ACHN (cell line): Measurements from ENCODE around the gene GH2.
A peak's percentile ranks its signal among the peaks of the same experiment; 100 is the strongest.
"Not testable (repeated sequence)": the region's sequence is repeated elsewhere in the genome, so short reads cannot be mapped to it uniquely, and the experiment has no call there.

Experiments
- DNase-seq: peaks from one replicate; pipeline ENCODE4 v3.0.0-alpha.2; 2015
- in situ Hi-C: cut with HindIII; loops from 2 replicates; pipeline ENCODE4 v1.10.0; 2017; ENCODE audit warnings: low sequenced_read_pairs, low pct_ligation_motif_present, low pct_unique_long_range_greater_than_20kb

The GH2 gene

GRCh38 chr17:63915753-63916152 lies 34.0 kb upstream of the GH2 start:
- in situ Hi-C loops, DNase-seq: not testable (repeated sequence)

GRCh38 chr17:63914471-63914870 lies 32.7 kb upstream of the GH2 start:
- in situ Hi-C loops, result no loop called here
- no peak for DNase-seq

GRCh38 chr17:63911657-63912100 lies 29.9 kb upstream of the GH2 start:
- in situ Hi-C loops, result no loop called here

GRCh38 chr17:63911041-63911635 lies 29.4 kb upstream of the GH2 start, which contains the start of gene CSHL1:
TSS of gene CSHL1 (minus strand) at chr17:63911258. CDS start at chr17:63911196, 62 bp downstream.
- in situ Hi-C loops, result no loop called here
- DNase-seq, result no peak

More at GRCh38 chr17:63911657-63912100, 29.9 kb upstream of the GH2 start:
- DNase-seq, result peak; percentile 40

GRCh38 chr17:63910096-63910495 lies 28.4 kb upstream of the GH2 start:
- no peak for DNase-seq
- in situ Hi-C loops, result no loop called here

- DNase-seq, in situ Hi-C loops: not testable (repeated sequence)
Measured at GRCh38 chr17:63909586-63909985, 27.8 kb upstream of the GH2 start.

GRCh38 chr17:63907161-63907778 lies 25.5 kb upstream of the GH2 start:
- in situ Hi-C loops, result not testable (repeated sequence)
- DNase-seq, result peak; percentile 45

- DNase-seq, in situ Hi-C loops: not testable (repeated sequence)
Measured at GRCh38 chr17:63904796-63905195, 23.1 kb upstream of the GH2 start.

GRCh38 chr17:63903787-63904201 lies 22.1 kb upstream of the GH2 start:
- in situ Hi-C loops, result not testable (repeated sequence)

GRCh38 chr17:63901971-63902370 lies 20.2 kb upstream of the GH2 start:
- in situ Hi-C loops, result not testable (repeated sequence)

More at GRCh38 chr17:63903787-63904201, 22.1 kb upstream of the GH2 start:
- peak; percentile 23 for DNase-seq

GRCh38 chr17:63898899-63899798 lies 17.4 kb upstream of the GH2 start:
- in situ Hi-C loops, DNase-seq: not testable (repeated sequence)

More at GRCh38 chr17:63901971-63902370, 20.2 kb upstream of the GH2 start:
- not testable (repeated sequence) for DNase-seq

GRCh38 chr17:63896524-63897354 lies 15.0 kb upstream of the GH2 start, which contains the start of gene CSH1:
TSS of gene CSH1 (minus strand) at chr17:63896574. CDS start at chr17:63896511, 63 bp downstream.
- DNase-seq, in situ Hi-C loops: not testable (repeated sequence)

- in situ Hi-C loops, result not testable (repeated sequence)
Measured at GRCh38 chr17:63894821-63895220, 13.1 kb upstream of the GH2 start.

GRCh38 chr17:63894021-63894420 lies 12.3 kb upstream of the GH2 start:
- DNase-seq, in situ Hi-C loops: not testable (repeated sequence)

More at GRCh38 chr17:63894821-63895220, 13.1 kb upstream of the GH2 start:
- DNase-seq, result not testable (repeated sequence)

GRCh38 chr17:63892316-63893037 lies 10.7 kb upstream of the GH2 start:
- in situ Hi-C loops, DNase-seq: not testable (repeated sequence)

GRCh38 chr17:63889026-63889848 lies 7.5 kb upstream of the GH2 start:
- in situ Hi-C loops, result not testable (repeated sequence)
- DNase-seq, result peak; percentile 45
